ENCODE results near the gene KIF16B. TPM values are rescaled to one million over a fixed set of nuclear protein-coding genes. Genes with fewer than 3 reads are reported as not detected.

The KIF16B gene
- total RNA-seq, 1 donor from 2014 or later = 27.0 TPM

DNA sequence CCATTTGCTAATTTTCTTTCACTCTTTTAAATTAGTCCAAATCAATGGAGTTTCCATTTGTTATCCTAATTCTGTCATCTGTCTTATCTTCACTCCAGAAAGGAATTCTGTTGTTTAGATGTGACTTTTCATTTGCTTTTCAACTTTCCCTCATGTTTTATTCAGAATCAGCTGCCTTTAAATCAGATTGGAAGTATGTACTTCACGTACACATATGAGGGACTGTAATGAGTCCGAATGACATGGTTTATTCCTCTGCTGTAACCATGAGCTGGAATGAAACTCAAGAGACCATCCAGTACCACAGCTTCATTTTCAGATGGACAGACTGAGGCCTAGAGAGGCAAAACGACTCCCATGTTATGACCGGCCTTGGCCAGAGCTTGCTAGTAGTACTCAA, 302.3 kb downstream of the KIF16B start:
- Mint-ChIP-seq H3K27me3 (ENCODE audit: unreplicated experiment) (no peaks in the 10 kb centered on the region), H3K4me3 (ENCODE audit: unreplicated experiment) (no peak overlapping the region), H3K27ac (ENCODE audit: unreplicated experiment) (no peak overlapping the region), H3K36me3 (ENCODE audit: unreplicated experiment) (peaks cover 17% of the 10 kb centered on the region), H3K9me3 (ENCODE audit: unreplicated experiment) (peaks cover 8% of the 10 kb centered on the region), H3K4me1 (ENCODE audit: low read depth, unreplicated experiment) (no peaks in the 10 kb centered on the region)
- TF ChIP-seq, protein P1, sequence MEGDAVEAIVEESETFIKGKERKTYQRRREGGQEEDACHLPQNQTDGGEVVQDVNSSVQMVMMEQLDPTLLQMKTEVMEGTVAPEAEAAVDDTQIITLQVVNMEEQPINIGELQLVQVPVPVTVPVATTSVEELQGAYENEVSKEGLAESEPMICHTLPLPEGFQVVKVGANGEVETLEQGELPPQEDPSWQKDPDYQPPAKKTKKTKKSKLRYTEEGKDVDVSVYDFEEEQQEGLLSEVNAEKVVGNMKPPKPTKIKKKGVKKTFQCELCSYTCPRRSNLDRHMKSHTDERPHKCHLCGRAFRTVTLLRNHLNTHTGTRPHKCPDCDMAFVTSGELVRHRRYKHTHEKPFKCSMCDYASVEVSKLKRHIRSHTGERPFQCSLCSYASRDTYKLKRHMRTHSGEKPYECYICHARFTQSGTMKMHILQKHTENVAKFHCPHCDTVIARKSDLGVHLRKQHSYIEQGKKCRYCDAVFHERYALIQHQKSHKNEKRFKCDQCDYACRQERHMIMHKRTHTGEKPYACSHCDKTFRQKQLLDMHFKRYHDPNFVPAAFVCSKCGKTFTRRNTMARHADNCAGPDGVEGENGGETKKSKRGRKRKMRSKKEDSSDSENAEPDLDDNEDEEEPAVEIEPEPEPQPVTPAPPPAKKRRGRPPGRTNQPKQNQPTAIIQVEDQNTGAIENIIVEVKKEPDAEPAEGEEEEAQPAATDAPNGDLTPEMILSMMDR (IDR thresholded peaks at IDR 0.05; ENCODE audit: partially characterized antibody, unreplicated experiment) = no peak
- no peak for DNase-seq

DNA sequence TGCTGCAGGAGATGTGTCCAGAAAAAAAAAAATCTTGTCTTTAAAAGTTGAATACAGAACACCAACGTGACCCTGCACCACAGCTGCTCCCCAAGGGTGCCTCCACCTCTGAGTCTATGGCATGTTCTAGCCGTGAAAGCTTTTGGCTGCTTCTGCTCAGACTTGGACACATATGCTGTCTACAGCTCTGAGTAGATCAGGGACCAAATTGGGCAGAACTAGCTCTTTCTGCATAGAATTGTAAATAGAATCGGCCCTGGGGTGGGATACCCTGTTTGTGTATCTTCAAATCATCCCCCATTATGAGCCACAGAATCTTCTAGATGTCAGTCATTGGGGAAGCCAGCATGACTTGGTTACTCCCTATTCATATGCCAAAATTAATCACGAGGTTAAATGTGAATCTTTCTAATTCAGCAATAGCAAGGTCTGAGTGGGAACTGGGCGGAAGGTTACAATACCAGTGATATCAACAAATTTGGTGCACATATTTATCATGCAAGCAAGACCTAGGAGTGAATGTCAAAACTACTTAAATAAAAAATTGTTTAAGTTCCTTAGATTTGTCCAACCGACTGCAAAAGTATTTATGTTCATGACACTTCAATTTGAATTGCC, 302.8 kb downstream of the KIF16B start:
- Mint-ChIP-seq H3K27ac (ENCODE audit: unreplicated experiment) (no peak overlapping the region), H3K4me1 (ENCODE audit: low read depth, unreplicated experiment) (no peaks in the 10 kb centered on the region), H3K4me3 (ENCODE audit: unreplicated experiment) (no peak overlapping the region), H3K9me3 (ENCODE audit: unreplicated experiment) (peaks cover 13% of the 10 kb centered on the region), H3K27me3 (ENCODE audit: unreplicated experiment) (peaks cover 2% of the 10 kb centered on the region), H3K36me3 (ENCODE audit: unreplicated experiment) (peaks cover 23% of the 10 kb centered on the region)
- TF ChIP-seq, protein P1 (IDR thresholded peaks at IDR 0.05; ENCODE audit: partially characterized antibody, unreplicated experiment) = no peak
- DNase-seq = no peak

DNA sequence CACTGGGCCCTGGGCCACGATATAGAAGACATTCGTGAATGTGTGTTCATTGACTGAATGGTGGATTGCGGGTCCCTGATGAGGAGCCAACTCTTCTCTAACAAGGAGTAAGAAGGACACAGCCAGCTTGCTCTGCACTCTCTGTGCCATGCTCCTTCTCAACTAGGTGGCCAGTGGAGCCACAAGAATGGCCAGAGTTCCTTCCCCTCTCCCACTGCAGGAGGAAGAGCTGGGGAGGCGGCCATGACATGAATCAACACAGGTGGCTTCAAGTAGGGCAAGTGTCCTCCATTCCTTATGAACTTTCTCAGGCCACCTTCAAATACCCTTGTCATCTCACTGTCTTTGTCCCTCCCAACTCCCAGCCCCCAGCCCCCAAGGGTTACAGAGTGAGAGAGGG, 305.7 kb downstream of the KIF16B start:
- no peaks in the 10 kb centered on the region for H3K4me1 Mint-ChIP-seq (ENCODE audit: low read depth, unreplicated experiment)
- H3K36me3 Mint-ChIP-seq (ENCODE audit: unreplicated experiment) = peaks cover 24% of the 10 kb centered on the region
- no peak overlapping the region for H3K4me3 Mint-ChIP-seq (ENCODE audit: unreplicated experiment)
- peaks cover 12% of the 10 kb centered on the region for H3K9me3 Mint-ChIP-seq (ENCODE audit: unreplicated experiment)
- H3K27ac Mint-ChIP-seq (ENCODE audit: unreplicated experiment) = no peak overlapping the region
- peaks cover 2% of the 10 kb centered on the region for H3K27me3 Mint-ChIP-seq (ENCODE audit: unreplicated experiment)
- DNase-seq = no peak
- TF ChIP-seq, protein P1 (IDR thresholded peaks at IDR 0.05; ENCODE audit: partially characterized antibody, unreplicated experiment) = no peak

DNA sequence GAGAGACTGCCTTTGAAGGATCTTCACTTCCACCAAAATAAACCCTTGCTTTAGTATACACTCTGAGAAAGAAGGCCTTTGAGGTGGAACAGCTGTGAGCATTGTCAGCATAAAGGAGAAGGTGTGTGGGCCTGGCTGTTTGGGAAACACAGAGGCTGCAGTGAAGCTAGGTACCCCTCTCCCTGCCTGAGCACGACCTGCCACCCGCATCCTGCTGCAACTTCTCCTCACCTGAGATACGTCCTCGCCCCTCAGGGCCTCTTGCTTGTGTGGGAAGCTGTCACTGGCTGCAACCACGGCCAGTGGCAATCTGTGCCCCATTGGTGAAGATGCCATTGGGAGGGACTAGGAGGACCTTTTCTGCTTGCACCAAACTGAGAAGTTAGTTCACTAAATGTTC, 307.9 kb downstream of the KIF16B start:
- Mint-ChIP-seq H3K36me3 (ENCODE audit: unreplicated experiment) (peaks cover 24% of the 10 kb centered on the region), H3K9me3 (ENCODE audit: unreplicated experiment) (peaks cover 15% of the 10 kb centered on the region), H3K4me1 (ENCODE audit: low read depth, unreplicated experiment) (no peaks in the 10 kb centered on the region), H3K4me3 (ENCODE audit: unreplicated experiment) (no peak overlapping the region), H3K27me3 (ENCODE audit: unreplicated experiment) (peaks cover 2% of the 10 kb centered on the region), H3K27ac (ENCODE audit: unreplicated experiment) (no peak overlapping the region)
- DNase-seq = no peak
- TF ChIP-seq, protein P1 (IDR thresholded peaks at IDR 0.05; ENCODE audit: partially characterized antibody, unreplicated experiment) = no peak

DNA sequence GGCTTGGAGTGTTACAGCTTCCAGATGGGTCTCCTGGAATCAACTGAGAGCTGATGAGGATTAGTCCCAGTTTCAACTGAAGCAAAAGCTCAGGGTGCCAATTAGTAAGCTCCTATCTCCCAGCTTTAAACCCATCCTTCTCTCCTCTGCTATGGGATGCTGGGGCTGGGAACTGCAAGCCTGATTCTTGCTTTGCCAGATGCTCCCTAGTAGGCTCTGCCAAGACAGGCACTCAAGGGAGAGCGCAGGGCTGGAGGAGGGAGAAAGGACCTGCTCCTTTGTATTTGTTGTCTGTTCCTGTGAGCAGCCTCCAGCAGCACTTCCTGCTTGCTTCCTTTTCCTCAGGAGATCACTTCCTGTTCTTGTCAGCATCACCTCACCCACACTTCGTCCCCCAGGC, 309.7 kb downstream of the KIF16B start:
- TF ChIP-seq, protein P1 (IDR thresholded peaks at IDR 0.05; ENCODE audit: partially characterized antibody, unreplicated experiment) = no peak
- Mint-ChIP-seq H3K36me3 (ENCODE audit: unreplicated experiment) (peaks cover 20% of the 10 kb centered on the region), H3K4me1 (ENCODE audit: low read depth, unreplicated experiment) (no peaks in the 10 kb centered on the region), H3K4me3 (ENCODE audit: unreplicated experiment) (no peak overlapping the region), H3K27ac (ENCODE audit: unreplicated experiment) (no peak overlapping the region), H3K27me3 (ENCODE audit: unreplicated experiment) (peaks cover 2% of the 10 kb centered on the region), H3K9me3 (ENCODE audit: unreplicated experiment) (peaks cover 16% of the 10 kb centered on the region)
- DNase-seq = no peak
